IMR-90 (cell line): ENCODE measurements around the gene PARP2.

Experiments used
- BHLHE40 ChIP-seq: fragments of 150-350 bp; IDR thresholded peaks from 2 replicates; pipeline ENCODE4 v1.6.1; 2016; ENCODE audit warnings: mild to moderate bottlenecking, low read depth, low read length
- CHD1 ChIP-seq: IDR thresholded peaks from 2 replicates; pipeline ENCODE4 v1.6.1; 2012; ENCODE audit warnings: low read depth, low read length, improper control_type of control experiment
- MXI1 ChIP-seq: IDR thresholded peaks from 2 replicates; pipeline ENCODE4 v1.6.1; 2012; ENCODE audit warnings: low read depth, mild to moderate bottlenecking, low read length, moderate library complexity, borderline replicate concordance
- POLR2A ChIP-seq: IDR thresholded peaks from 2 replicates; pipeline ENCODE4 v1.6.1; 2012; ENCODE audit warnings: mild to moderate bottlenecking, low read depth, low read length
- RAD21 ChIP-seq: IDR thresholded peaks from 2 replicates; pipeline ENCODE4 v1.6.1; 2012; ENCODE audit warnings: low read length, improper control_type of control experiment
- RCOR1 ChIP-seq: IDR thresholded peaks from 2 replicates; pipeline ENCODE4 v1.6.1; 2012; ENCODE audit warnings: mild to moderate bottlenecking, low read length, improper control_type of control experiment; ENCODE audit not compliant: insufficient replicate concordance
- RFX5 ChIP-seq: IDR thresholded peaks from 2 replicates; pipeline ENCODE4 v1.8.0; 2012; ENCODE audit warnings: low read depth, mild to moderate bottlenecking, low read length, moderate library complexity
- TF ChIP-seq, protein P1 (sequence below): conservative IDR thresholded peaks from 2 replicates; pipeline ENCODE4 v1.5.1; 2012; ENCODE audit warnings: mild to moderate bottlenecking, low read depth, low read length, improper control_type of control experiment

DNA sequence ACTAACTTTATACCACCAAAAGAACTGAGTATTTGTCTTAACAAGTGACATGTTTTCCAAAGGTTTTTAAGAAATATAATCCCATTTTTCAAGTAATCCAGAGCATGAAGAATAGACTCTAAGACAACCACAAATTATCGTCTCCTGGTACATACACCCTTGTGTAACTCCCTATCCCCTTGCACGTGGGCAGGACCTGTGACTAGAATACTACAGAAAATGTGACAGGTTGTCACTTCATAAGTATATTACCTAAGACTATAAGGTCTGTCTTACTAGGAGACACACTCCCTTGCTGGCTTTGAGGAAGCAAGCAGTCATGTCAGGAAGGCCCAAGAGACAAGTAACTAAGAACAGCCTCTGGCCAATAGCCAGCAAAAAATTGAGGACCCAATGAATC lies 29.4 kb upstream of the PARP2 start:
- TF ChIP-seq BHLHE40: no peak
- TF ChIP-seq, protein P1, sequence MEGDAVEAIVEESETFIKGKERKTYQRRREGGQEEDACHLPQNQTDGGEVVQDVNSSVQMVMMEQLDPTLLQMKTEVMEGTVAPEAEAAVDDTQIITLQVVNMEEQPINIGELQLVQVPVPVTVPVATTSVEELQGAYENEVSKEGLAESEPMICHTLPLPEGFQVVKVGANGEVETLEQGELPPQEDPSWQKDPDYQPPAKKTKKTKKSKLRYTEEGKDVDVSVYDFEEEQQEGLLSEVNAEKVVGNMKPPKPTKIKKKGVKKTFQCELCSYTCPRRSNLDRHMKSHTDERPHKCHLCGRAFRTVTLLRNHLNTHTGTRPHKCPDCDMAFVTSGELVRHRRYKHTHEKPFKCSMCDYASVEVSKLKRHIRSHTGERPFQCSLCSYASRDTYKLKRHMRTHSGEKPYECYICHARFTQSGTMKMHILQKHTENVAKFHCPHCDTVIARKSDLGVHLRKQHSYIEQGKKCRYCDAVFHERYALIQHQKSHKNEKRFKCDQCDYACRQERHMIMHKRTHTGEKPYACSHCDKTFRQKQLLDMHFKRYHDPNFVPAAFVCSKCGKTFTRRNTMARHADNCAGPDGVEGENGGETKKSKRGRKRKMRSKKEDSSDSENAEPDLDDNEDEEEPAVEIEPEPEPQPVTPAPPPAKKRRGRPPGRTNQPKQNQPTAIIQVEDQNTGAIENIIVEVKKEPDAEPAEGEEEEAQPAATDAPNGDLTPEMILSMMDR: no peak
- no peak for TF ChIP-seq POLR2A
- TF ChIP-seq CHD1: no peak
- no peak for TF ChIP-seq RFX5
- TF ChIP-seq RCOR1: no peak
- no peak for TF ChIP-seq MXI1
- no peak for TF ChIP-seq RAD21
